PC-3 (cell line): ENCODE measurements around the gene PRUNE2. TPM values are rescaled to one million over a fixed set of nuclear protein-coding genes. Genes with fewer than 3 reads are reported as not detected.

Source experiments
- ATAC-seq: fragments of 200-7000 bp; cut with Tn5 transposase; 2 replicates; pipeline ENCODE4 v1.9.1; 2020; ENCODE audit warnings: mild to moderate bottlenecking, moderate library complexity
- BruUV-seq: library from RNA; stranded (reverse); fragments of 400-500 nt; replicated peaks from 2 replicates; lab custom pipeline; 2021; lab: Mats Ljungman, UMichigan
- CTCF ChIA-PET: fragments of 300-600 bp; sonication (Branson Sonifier 250); formaldehyde crosslinking; loops from one replicate; lab custom pipeline; 2022; ENCODE audit warnings: antibody characterized with exemption; lab: Charles Lee
- POLR2A ChIA-PET: fragments of 300-600 bp; sonication (Branson Sonifier 250); formaldehyde crosslinking; loops from one replicate; lab custom pipeline; 2022; ENCODE audit warnings: antibody characterized with exemption; ENCODE audit not compliant: unreplicated experiment; lab: Charles Lee
- DNase-seq: peaks from one replicate; pipeline ENCODE4 v3.0.0-alpha.2; 2015
- H2AFZ ChIP-seq: fragments of 300-600 bp; sonication (generic); 2 replicates; pipeline ENCODE4 v1.6.0; 2016; ENCODE audit warnings: antibody characterized with exemption, low read length
- H3F3A ChIP-seq: fragments of 300-600 bp; sonication (generic); one replicate; pipeline ENCODE4 v1.6.0; 2017; ENCODE audit warnings: antibody characterized with exemption, low read length, control low read depth, mild to moderate bottlenecking; ENCODE audit not compliant: unreplicated experiment
- H3K27ac ChIP-seq: fragments of 300-600 bp; sonication (generic); 2 replicates; pipeline ENCODE4 v1.5.1; 2016; ENCODE audit warnings: mild to moderate bottlenecking, low read length
- H3K27me3 ChIP-seq: fragments of 300-600 bp; sonication (generic); 2 replicates; pipeline ENCODE4 v1.6.1; 2016; ENCODE audit warnings: low read length, mixed read lengths
- H3K36me3 ChIP-seq: fragments of 300-600 bp; sonication (generic); 2 replicates; pipeline ENCODE4 v1.6.1; 2016; ENCODE audit warnings: low read depth, mixed run types, low read length, mixed read lengths
- H3K4me1 ChIP-seq: fragments of 300-600 bp; sonication (generic); 2 replicates; pipeline ENCODE4 v1.5.1; 2016; ENCODE audit warnings: low read length; ENCODE audit not compliant: insufficient read depth
- H3K4me2 ChIP-seq: fragments of 300-600 bp; sonication (generic); 2 replicates; pipeline ENCODE4 v1.6.0; 2016; ENCODE audit warnings: low read length
- H3K4me3 ChIP-seq: fragments of 300-600 bp; sonication (generic); 2 replicates; pipeline ENCODE4 v1.5.1; 2016; ENCODE audit warnings: mild to moderate bottlenecking, low read length, mixed read lengths
- H3K79me2 ChIP-seq: fragments of 300-600 bp; sonication (generic); 2 replicates; pipeline ENCODE4 v1.6.1; 2017; ENCODE audit warnings: low read length, mixed read lengths
- H3K9ac ChIP-seq: fragments of 300-600 bp; sonication (generic); 2 replicates; pipeline ENCODE4 v1.6.0; 2016; ENCODE audit warnings: mild to moderate bottlenecking, low read length
- H3K9me2 ChIP-seq: fragments of 300-600 bp; sonication (generic); replicated peaks from 2 replicates; pipeline ENCODE4 v1.6.1; 2016; ENCODE audit warnings: mixed run types, low read length, mixed read lengths
- H3K9me3 ChIP-seq: fragments of 300-600 bp; sonication (generic); 2 replicates; pipeline ENCODE4 v1.6.1; 2016; ENCODE audit warnings: low read length, mixed read lengths
- H4K20me1 ChIP-seq: fragments of 300-600 bp; sonication (generic); 2 replicates; pipeline ENCODE4 v1.6.1; 2016; ENCODE audit warnings: low read length, mixed read lengths
- EZH2 ChIP-seq: fragments of 300-600 bp; sonication (generic); IDR thresholded peaks from one replicate; pipeline ENCODE4 v1.6.1; 2017; ENCODE audit warnings: antibody characterized with exemption, mild to moderate bottlenecking, low read length; ENCODE audit not compliant: unreplicated experiment
- EZH2phosphoT487 ChIP-seq: fragments of 300-600 bp; sonication (generic); IDR thresholded peaks from 2 replicates; pipeline ENCODE4 v1.6.1; 2018; ENCODE audit warnings: mild to moderate bottlenecking, antibody characterized with exemption, low read length, borderline replicate concordance
- intact Hi-C: fragments of 100-400 bp; cut with micrococcal nuclease; formaldehyde crosslinking; loops from 2 replicates; pipeline ENCODE4 v1.9.0; 2023
- total RNA-seq: library from RNA; depleted of rRNA; stranded (reverse); fragments of >200 nt; gene quantifications from 2 replicates; pipeline ENCODE4 v1.2.3, GENCODE V29; 2014
- TF ChIP-seq, protein P1 (sequence below): fragments of 300-600 bp; sonication (generic); conservative IDR thresholded peaks from 2 replicates; pipeline ENCODE4 v1.5.1; 2017; ENCODE audit warnings: antibody characterized with exemption, low read depth, mild to moderate bottlenecking, low read length

PRUNE2 gene
- total RNA-seq, 1 experiment from 2014 or later, result not detected

DNA sequence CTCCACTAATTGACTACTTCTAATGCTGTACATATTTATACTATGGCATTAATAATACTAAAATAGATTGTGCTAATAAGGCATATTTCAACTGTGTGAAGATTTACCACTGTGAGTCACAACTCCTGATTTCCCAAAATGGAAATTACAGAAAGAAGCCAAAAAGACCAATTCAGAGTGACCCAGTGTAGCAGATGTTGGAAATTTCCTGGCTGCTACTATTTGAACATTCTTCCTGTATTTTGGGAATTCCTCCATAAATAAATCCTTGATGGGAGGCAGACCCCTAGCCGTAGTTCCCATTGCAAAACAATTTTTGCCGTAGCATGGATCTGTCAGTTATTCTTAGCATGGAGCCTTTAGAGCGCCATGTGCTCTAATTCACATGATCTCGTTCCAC lies 11.4 kb upstream of the PRUNE2 start:
- ChIA-PET CTCF (no interaction called here), POLR2A (no interaction called here)
- no peak for TF ChIP-seq EZH2
- TF ChIP-seq, protein P1, sequence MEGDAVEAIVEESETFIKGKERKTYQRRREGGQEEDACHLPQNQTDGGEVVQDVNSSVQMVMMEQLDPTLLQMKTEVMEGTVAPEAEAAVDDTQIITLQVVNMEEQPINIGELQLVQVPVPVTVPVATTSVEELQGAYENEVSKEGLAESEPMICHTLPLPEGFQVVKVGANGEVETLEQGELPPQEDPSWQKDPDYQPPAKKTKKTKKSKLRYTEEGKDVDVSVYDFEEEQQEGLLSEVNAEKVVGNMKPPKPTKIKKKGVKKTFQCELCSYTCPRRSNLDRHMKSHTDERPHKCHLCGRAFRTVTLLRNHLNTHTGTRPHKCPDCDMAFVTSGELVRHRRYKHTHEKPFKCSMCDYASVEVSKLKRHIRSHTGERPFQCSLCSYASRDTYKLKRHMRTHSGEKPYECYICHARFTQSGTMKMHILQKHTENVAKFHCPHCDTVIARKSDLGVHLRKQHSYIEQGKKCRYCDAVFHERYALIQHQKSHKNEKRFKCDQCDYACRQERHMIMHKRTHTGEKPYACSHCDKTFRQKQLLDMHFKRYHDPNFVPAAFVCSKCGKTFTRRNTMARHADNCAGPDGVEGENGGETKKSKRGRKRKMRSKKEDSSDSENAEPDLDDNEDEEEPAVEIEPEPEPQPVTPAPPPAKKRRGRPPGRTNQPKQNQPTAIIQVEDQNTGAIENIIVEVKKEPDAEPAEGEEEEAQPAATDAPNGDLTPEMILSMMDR, result no peak
- TF ChIP-seq EZH2phosphoT487, result no peak
- H3K4me1 ChIP-seq, result peaks cover 29% of the 10 kb centered on the region
- H2AFZ ChIP-seq, result no peak overlapping the region
- no peaks in the 10 kb centered on the region for H3K9me2 ChIP-seq
- intact Hi-C loops, result no loop called here
- no peaks in the 10 kb centered on the region for H3K36me3 ChIP-seq
- no peak overlapping the region for H3K27ac ChIP-seq
- H3K27me3 ChIP-seq, result peaks cover 16% of the 10 kb centered on the region; the same call in 1 of the 2 replicates
- no peaks in the 10 kb centered on the region for H3F3A ChIP-seq
- H3K4me3 ChIP-seq, result no peak overlapping the region
- no peaks in the 10 kb centered on the region for H3K79me2 ChIP-seq
- no peaks in the 10 kb centered on the region for H3K9me3 ChIP-seq
- ATAC-seq (no peak), DNase-seq (no peak)
- no TSS peak for BruUV-seq
- no peak overlapping the region for H3K4me2 ChIP-seq
- no peak overlapping the region for H3K9ac ChIP-seq
- no peaks in the 10 kb centered on the region for H4K20me1 ChIP-seq

DNA sequence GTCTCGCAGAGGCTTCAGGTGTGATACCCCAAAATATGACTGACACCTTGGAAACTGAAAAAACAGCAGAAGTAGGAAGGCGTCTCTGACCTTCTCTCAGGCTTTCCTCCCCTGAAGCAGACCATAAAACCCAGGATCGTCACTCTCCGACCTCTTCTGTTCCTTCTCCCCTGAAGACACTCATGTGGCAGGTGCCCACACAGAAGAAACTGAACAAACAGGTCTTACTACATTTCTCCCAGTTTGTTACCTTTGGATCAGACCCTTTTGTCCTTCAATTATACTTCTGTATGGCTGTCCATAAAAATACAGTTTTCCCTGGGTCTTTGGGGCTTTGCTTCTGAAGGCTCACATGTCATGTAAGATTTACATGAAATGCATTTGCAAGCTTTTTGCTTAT lies 10.3 kb upstream of the PRUNE2 start:
- Histone ChIP-seq H3K4me1 (peaks cover 33% of the 10 kb centered on the region), H3K4me3 (no peak overlapping the region), H3K9ac (no peak overlapping the region), H3K27ac (no peak overlapping the region), H3K9me3 (no peaks in the 10 kb centered on the region), H3K9me2 (no peaks in the 10 kb centered on the region), H4K20me1 (no peaks in the 10 kb centered on the region), H2AFZ (no peak overlapping the region), H3K79me2 (no peaks in the 10 kb centered on the region), H3K36me3 (no peaks in the 10 kb centered on the region), H3F3A (no peaks in the 10 kb centered on the region), H3K27me3 (peaks cover 16% of the 10 kb centered on the region; the same call in 1 of the 2 replicates), H3K4me2 (peak overlapping the region; percentile 49)
- no TSS peak for BruUV-seq
- TF ChIP-seq EZH2 (no peak), EZH2phosphoT487 (no peak)
- CTCF ChIA-PET, result no interaction called here
- intact Hi-C loops, result no loop called here
- POLR2A ChIA-PET, result no interaction called here
- ATAC-seq, result no peak
- peak; percentile 60 for DNase-seq

DNA sequence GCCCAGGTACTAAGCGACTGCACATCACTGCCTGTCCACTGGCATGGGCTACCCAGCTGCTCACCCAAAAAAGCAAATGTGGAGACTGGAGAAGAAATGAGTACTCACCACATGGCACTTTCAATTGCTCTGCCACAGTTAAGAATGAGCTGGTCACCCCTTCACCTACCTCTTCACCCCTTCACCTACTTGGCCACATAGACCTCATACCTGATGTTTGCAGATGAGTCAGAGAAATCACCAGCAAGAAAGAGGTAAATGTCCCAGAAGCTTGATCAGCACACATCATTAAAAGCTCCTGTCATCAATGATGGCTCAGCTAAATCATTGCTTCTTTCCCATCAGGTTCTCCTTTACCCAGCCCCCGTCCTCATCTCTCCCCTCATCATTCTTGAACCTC lies 7.6 kb upstream of the PRUNE2 start:
- no peaks in the 10 kb centered on the region for H3F3A ChIP-seq
- H3K27ac ChIP-seq, result peak overlapping the region; percentile 54
- H3K4me2 ChIP-seq, result peak overlapping the region; percentile 49
- DNase-seq (peak; percentile 74), ATAC-seq (no peak)
- H3K4me3 ChIP-seq, result no peak overlapping the region
- H3K36me3 ChIP-seq, result no peaks in the 10 kb centered on the region
- no peaks in the 10 kb centered on the region for H3K9me2 ChIP-seq
- ChIA-PET CTCF (no interaction called here), POLR2A (no interaction called here)
- no peaks in the 10 kb centered on the region for H4K20me1 ChIP-seq
- no peak overlapping the region for H3K9ac ChIP-seq
- no peaks in the 10 kb centered on the region for H3K79me2 ChIP-seq
- intact Hi-C loops, result no loop called here
- H2AFZ ChIP-seq, result no peak overlapping the region
- no peaks in the 10 kb centered on the region for H3K9me3 ChIP-seq
- no TSS peak for BruUV-seq
- H3K27me3 ChIP-seq, result peaks cover 4% of the 10 kb centered on the region; the same call in 1 of the 2 replicates
- TF ChIP-seq, protein P1, result no peak
- TF ChIP-seq EZH2phosphoT487 (no peak), EZH2 (no peak)
- H3K4me1 ChIP-seq, result peaks cover 33% of the 10 kb centered on the region
